SU-DHL-6 (cell line): ENCODE measurements around the gene ALG11.

Experiments used
- H2AFZ ChIP-seq: fragments of 200-600 bp; sonication (generic); 2 replicates; pipeline ENCODE4 v1.6.1; 2014; ENCODE audit warnings: low read depth, mild to moderate bottlenecking, moderate library complexity, mixed read lengths, antibody characterized with exemption, low read length; ENCODE audit not compliant: severe bottlenecking
- H3F3A ChIP-seq: fragments of 200-600 bp; shearing (Covaris generic); 2 replicates; pipeline ENCODE4 v1.6.0; 2016; ENCODE audit warnings: antibody characterized with exemption, mild to moderate bottlenecking; ENCODE audit not compliant: insufficient read depth
- H3K27ac ChIP-seq: fragments of 200-600 bp; sonication (generic); 2 replicates; pipeline ENCODE4 v1.5.1; 2016; ENCODE audit warnings: low read depth, mild to moderate bottlenecking, low read length, moderate library complexity, mixed read lengths
- H3K27me3 ChIP-seq: fragments of 200-600 bp; sonication (generic), shearing (Covaris generic); 2 replicates; pipeline ENCODE4 v1.6.0; 2014; ENCODE audit warnings: mild to moderate bottlenecking, low read length
- H3K36me3 ChIP-seq: fragments of 200-600 bp; sonication (generic); 2 replicates; pipeline ENCODE4 v1.6.1; 2014; ENCODE audit warnings: mild to moderate bottlenecking, low read length, mixed read lengths
- H3K4me2 ChIP-seq: fragments of 300-600, 200-600 bp; shearing (Covaris generic), sonication (generic); 2 replicates; pipeline ENCODE4 v1.6.0; 2014; ENCODE audit warnings: low read length, low read depth, mild to moderate bottlenecking; ENCODE audit not compliant: poor library complexity, severe bottlenecking
- H3K4me3 ChIP-seq: fragments of 200-600 bp; sonication (generic); 2 replicates; pipeline ENCODE4 v1.5.1; 2014; ENCODE audit warnings: antibody characterized with exemption, low read length, mild to moderate bottlenecking, mixed read lengths; ENCODE audit not compliant: insufficient read depth, poor library complexity, severe bottlenecking
- H3K79me2 ChIP-seq: fragments of 200-600 bp; sonication (generic); 2 replicates; pipeline ENCODE4 v1.6.1; 2014; ENCODE audit warnings: mild to moderate bottlenecking, low read length, moderate library complexity; ENCODE audit not compliant: insufficient read depth
- H3K9ac ChIP-seq: fragments of 200-600 bp; sonication (generic); 2 replicates; pipeline ENCODE4 v1.7.0; 2014; ENCODE audit warnings: mild to moderate bottlenecking, low read length
- H3K9me2 ChIP-seq: fragments of 200-600 bp; sonication (generic); replicated peaks from 2 replicates; pipeline ENCODE4 v1.6.1; 2014; ENCODE audit warnings: low read length; ENCODE audit not compliant: insufficient read depth
- H3K9me3 ChIP-seq: fragments of 200-600 bp; sonication (generic); 2 replicates; pipeline ENCODE4 v1.6.1; 2014; ENCODE audit warnings: low read length, mixed read lengths; ENCODE audit not compliant: insufficient read depth
- H4K20me1 ChIP-seq: fragments of 200-600 bp; sonication (generic); 2 replicates; pipeline ENCODE4 v1.6.1; 2014; ENCODE audit warnings: low read depth, mild to moderate bottlenecking, antibody characterized with exemption, low read length, moderate library complexity, mixed read lengths
- EZH2phosphoT487 ChIP-seq: fragments of 200-600 bp; sonication (generic), shearing (Covaris generic); conservative IDR thresholded peaks from 2 replicates; pipeline ENCODE4 v1.6.1; 2018; ENCODE audit warnings: mild to moderate bottlenecking, antibody characterized with exemption, low read length, moderate library complexity, mixed read lengths
- TF ChIP-seq, protein P1 (sequence below): fragments of 200-600 bp; sonication (generic); IDR thresholded peaks from one replicate; pipeline ENCODE4 v1.5.1; 2017; ENCODE audit warnings: antibody characterized with exemption, mild to moderate bottlenecking, low read length, moderate library complexity; ENCODE audit not compliant: insufficient read depth, poor library complexity, severe bottlenecking

Gene ALG11

DNA sequence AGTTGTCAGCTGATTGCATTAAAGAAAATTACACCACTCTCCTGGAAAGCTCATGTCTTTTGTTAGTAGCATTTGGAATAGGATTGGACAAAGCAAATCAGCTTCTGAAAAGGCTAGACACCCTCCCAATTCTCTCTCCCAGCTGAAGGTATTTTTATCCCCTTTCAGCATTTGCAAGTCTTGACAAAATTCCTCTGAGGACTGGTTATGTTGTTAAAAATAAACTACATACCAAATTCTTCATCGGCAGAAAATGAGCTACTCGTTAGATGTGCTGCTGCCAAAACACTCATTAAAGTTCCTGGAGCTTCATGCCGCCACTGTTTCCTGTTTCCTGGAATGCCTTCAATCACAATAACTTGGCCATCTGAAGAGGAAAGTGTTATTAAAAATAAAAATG lies 49.4 kb downstream of the ALG11 start:
- H4K20me1 ChIP-seq: no peaks in the 10 kb centered on the region
- no peak overlapping the region for H2AFZ ChIP-seq
- no peaks in the 10 kb centered on the region for H3K9me2 ChIP-seq
- H3K27me3 ChIP-seq: no peaks in the 10 kb centered on the region
- no peak overlapping the region for H3K27ac ChIP-seq
- no peak overlapping the region for H3K4me3 ChIP-seq
- H3K9ac ChIP-seq: no peak overlapping the region
- no peaks in the 10 kb centered on the region for H3K79me2 ChIP-seq
- TF ChIP-seq EZH2phosphoT487: no peak
- TF ChIP-seq, protein P1, sequence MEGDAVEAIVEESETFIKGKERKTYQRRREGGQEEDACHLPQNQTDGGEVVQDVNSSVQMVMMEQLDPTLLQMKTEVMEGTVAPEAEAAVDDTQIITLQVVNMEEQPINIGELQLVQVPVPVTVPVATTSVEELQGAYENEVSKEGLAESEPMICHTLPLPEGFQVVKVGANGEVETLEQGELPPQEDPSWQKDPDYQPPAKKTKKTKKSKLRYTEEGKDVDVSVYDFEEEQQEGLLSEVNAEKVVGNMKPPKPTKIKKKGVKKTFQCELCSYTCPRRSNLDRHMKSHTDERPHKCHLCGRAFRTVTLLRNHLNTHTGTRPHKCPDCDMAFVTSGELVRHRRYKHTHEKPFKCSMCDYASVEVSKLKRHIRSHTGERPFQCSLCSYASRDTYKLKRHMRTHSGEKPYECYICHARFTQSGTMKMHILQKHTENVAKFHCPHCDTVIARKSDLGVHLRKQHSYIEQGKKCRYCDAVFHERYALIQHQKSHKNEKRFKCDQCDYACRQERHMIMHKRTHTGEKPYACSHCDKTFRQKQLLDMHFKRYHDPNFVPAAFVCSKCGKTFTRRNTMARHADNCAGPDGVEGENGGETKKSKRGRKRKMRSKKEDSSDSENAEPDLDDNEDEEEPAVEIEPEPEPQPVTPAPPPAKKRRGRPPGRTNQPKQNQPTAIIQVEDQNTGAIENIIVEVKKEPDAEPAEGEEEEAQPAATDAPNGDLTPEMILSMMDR: no peak
- H3K4me2 ChIP-seq: no peak overlapping the region
- H3F3A ChIP-seq: no peaks in the 10 kb centered on the region
- H3K36me3 ChIP-seq: no peaks in the 10 kb centered on the region
- no peaks in the 10 kb centered on the region for H3K9me3 ChIP-seq

GRCh38 chr13:52067237-52067636 lies 55.0 kb downstream of the ALG11 start:
- Histone ChIP-seq H3K9me3 (peaks cover 13% of the 10 kb centered on the region), H3K4me2 (no peak overlapping the region), H2AFZ (no peak overlapping the region), H3F3A (no peaks in the 10 kb centered on the region), H3K36me3 (no peaks in the 10 kb centered on the region), H3K27me3 (no peaks in the 10 kb centered on the region), H3K4me3 (no peak overlapping the region), H3K27ac (no peak overlapping the region), H4K20me1 (no peaks in the 10 kb centered on the region), H3K9me2 (no peaks in the 10 kb centered on the region), H3K9ac (no peak overlapping the region), H3K79me2 (no peaks in the 10 kb centered on the region)
- TF ChIP-seq, protein P1: no peak
- no peak for TF ChIP-seq EZH2phosphoT487

- Histone ChIP-seq H3K9me3 (peaks cover 13% of the 10 kb centered on the region), H3K79me2 (no peaks in the 10 kb centered on the region), H3K27ac (no peak overlapping the region), H3F3A (no peaks in the 10 kb centered on the region), H3K4me2 (no peak overlapping the region), H3K27me3 (no peaks in the 10 kb centered on the region), H3K9me2 (no peaks in the 10 kb centered on the region), H2AFZ (no peak overlapping the region), H3K9ac (no peak overlapping the region), H3K36me3 (no peaks in the 10 kb centered on the region), H3K4me3 (no peak overlapping the region), H4K20me1 (no peaks in the 10 kb centered on the region)
- TF ChIP-seq, protein P1: no peak
Observed at GRCh38 chr13:52070929-52071523, 58.8 kb downstream of the ALG11 start.
